Fibroblast of skin of right quadriceps (primary cell): Measurements from ENCODE around the gene ECPAS.
"Not testable (repeated sequence)": the region's sequence is repeated elsewhere in the genome, so short reads cannot be mapped to it uniquely, and the experiment has no call there.

Experiments used
- DNase-seq: peaks from one replicate; pipeline ENCODE4 v3.0.0-alpha.2; 2013

The ECPAS gene, protein sequence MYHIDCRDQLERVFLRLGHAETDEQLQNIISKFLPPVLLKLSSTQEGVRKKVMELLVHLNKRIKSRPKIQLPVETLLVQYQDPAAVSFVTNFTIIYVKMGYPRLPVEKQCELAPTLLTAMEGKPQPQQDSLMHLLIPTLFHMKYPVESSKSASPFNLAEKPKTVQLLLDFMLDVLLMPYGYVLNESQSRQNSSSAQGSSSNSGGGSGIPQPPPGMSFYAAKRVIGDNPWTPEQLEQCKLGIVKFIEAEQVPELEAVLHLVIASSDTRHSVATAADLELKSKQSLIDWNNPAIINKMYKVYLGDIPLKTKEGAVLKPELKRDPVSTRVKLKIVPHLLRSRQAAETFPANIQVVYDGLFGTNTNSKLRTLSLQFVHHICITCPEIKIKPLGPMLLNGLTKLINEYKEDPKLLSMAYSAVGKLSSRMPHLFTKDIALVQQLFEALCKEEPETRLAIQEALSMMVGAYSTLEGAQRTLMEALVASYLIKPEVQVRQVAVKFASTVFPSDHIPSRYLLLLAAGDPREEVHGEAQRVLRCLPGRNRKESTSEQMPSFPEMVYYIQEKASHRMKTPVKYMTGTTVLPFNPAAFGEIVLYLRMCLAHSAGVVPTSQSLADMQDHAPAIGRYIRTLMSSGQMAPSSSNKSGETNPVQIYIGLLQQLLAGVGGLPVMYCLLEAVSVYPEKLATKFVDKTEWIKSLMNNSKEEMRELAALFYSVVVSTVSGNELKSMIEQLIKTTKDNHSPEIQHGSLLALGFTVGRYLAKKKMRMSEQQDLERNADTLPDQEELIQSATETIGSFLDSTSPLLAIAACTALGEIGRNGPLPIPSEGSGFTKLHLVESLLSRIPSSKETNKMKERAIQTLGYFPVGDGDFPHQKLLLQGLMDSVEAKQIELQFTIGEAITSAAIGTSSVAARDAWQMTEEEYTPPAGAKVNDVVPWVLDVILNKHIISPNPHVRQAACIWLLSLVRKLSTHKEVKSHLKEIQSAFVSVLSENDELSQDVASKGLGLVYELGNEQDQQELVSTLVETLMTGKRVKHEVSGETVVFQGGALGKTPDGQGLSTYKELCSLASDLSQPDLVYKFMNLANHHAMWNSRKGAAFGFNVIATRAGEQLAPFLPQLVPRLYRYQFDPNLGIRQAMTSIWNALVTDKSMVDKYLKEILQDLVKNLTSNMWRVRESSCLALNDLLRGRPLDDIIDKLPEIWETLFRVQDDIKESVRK (N-terminal part only)

GRCh38 chr9:111483858-111484571 is at the start of gene ECPAS:
Gene ECPAS, minus strand, starts transcription at chr9:111484383. Its CDS starts 11,465 bp downstream, at chr9:111472918.
- DNase-seq, result peak; percentile 79

DNA sequence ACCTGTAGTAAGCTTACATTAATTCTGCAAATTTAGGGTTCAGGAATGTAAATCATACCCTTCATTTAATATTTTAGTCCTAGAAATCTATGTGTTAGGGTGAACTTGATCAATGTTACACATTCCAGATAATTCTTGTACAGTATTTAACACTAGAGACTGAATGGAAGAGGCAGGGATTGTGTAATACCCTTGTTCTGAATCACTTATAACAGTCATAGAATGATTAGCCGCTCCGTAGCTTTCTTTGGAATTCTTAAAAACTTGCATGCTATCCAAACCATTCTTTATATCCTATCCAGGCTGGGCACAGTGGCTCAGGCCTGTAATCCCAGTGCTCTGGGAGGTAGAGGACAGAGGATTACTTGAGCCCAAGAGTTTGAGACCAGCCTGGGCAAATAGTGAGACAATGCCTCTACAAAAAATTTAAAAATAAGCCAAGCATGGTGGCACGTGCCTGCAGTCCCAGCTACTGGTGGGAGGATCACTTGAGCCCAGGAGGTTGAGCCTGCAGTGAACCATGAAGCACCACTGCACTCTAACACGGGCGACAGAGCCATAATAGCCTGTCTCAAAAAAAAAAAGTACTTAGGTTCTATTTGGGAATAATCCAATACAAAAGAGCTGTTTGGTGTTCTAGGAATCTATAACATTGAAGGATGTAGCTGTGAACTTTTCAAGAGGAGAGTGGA is 49.1 kb upstream of the ECPAS start:
- no peak for DNase-seq

DNA sequence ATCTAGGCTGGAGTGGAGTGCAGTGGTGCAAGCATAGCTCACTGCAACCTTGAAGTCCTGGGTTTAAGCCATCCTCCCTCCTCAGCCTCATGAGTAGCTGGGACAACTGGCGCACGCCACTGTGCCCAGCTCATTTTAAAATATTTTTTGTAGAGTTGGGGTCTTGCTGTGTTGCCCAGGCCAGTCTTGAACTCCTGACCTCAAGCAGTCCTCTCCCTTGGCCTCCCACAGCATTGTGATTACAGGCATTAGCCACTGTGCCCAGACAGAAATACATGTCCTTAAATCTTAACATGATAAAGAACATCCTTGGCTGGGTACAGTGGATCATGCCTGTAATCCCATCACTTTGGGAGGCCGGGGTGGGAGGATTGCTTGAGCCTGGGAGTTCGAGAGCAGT is 47.5 kb upstream of the ECPAS start:
- no peak for DNase-seq

- DNase-seq, result no peak
Observed at GRCh38 chr9:111529787-111530186, 45.6 kb upstream of the ECPAS start.

GRCh38 chr9:111527347-111527746 is 43.2 kb upstream of the ECPAS start:
- no peak for DNase-seq

DNA sequence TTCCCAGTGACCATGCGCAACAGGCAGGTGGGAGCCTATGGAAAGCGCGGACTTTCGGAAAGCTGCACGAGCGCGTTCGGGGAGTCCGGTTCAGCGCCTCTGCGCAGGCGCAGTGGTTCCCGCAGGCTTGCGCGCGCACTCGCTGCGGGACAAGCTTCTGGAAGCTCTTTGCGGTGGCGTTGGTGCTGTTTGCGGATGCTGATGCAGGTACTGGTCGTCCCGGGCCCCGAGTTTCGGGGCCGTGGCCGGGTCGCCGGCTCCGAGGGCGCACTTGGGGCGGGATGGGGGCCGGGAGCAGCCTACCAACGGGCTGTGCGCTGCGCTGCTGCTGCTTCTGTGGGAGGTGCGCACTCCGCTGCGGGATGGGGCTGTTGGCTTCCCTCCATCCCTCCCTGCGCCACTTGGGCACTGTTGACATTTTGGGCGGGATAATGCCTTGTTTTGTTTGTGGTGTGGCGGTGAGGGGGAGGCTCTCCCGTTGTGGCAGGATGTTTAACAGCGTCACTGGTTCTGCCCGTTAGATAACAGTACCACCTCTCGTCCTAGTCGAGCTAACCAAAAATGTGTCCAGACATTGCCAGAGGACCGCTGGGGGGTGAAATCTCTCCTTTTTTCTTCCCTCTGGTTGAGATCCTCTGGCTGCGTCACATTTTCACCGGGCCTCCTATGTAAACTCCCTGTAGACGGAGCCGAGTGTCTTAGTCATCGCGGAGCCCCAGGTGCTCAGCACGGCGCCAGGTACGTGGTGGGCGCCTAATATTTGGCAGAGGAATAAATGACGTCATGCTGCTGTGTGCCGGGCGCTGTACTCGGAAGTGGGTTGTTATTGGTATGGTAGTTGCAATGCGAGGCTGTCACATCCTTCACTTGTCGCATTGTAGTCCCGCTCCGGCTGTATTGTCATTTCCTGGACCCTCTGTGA is 41.1 kb upstream of the ECPAS start, which contains the start of gene ZNF483:
TSS of gene ZNF483 (plus strand) at position 124 of the 922 bp plus-strand sequence. CDS start 2,217 bp downstream, outside the sequence.
- DNase-seq, result peak; percentile 67

DNA sequence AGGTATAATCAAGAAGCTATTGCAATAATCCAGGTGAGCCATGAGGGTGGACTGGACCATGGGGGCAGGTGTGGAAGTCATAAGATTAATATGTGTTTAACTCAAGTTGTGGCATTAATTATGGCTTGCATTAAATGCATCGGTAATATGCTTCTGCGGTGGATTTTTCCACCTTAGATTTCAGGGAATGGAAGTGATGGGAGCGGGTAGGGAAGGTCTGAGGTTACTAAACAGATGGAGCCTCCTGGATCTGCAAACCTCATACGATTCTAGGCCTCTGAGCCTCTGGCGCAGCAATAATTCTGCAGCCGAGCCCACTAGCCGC is 40.5 kb upstream of the ECPAS start:
- no peak for DNase-seq

- peak; percentile 8 for DNase-seq
Observed at GRCh38 chr9:111516061-111516465, 31.9 kb upstream of the ECPAS start.

DNA sequence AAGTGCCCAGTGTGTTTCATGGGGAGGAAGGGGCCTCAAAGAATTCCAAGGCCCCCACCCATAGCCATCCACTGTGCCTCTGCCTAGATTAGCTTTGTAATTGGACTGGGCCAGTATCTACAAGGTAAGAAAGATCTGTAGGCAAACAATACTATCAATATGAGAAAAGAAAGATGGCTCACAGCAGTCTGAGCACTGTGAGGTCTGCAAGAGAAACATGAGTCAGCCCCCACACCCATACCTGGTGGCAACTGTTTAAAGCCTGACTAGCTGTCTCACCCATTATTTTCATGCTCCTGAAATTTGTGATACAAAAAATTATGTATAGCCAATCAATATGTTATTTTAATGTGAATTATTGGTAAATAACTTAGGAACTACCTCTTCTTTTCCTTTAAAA is 30.8 kb upstream of the ECPAS start:
- no peak for DNase-seq

GRCh38 chr9:111511581-111511980 is 27.4 kb upstream of the ECPAS start:
- DNase-seq, result not testable (repeated sequence)

DNA sequence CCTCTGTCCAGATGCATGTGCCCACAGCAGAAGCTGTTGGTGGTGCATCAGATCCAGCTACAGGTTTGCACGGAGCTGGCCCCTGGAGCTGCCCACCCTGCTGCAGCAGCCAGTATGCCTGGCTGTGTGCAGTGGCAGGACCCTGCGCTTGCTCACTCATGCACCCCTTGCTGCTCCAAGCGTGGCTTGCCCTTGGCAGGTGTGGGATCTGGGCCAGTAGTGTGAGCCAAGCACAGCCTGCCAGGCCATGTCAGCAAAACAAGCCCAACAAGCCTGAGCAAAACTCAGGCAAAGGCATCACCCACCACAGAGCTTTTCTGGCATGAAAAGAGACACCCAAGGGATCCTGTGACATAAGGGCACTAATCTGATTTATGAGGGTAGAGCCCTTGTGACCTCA is 18.3 kb upstream of the ECPAS start:
- no peak for DNase-seq

DNA sequence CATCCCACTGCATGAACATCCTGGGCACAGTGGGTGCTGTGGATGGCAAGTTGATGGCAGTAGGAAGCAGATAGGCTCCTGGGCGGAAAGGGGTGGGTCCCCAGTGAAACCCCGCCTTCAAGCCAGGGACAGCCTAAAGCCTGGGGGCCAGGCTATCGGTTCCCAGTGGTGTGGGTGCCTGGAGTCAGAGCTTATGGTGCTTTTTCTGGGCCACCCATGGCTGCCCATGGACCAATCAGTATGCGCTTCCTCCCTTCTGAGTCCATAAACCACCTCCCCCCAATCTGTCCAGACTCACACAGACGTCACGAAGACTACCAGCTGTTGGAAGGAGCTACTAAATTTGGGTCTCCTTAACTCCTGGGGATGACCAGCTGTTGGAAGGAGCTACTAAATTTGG is 17.5 kb upstream of the ECPAS start:
- no peak for DNase-seq

DNA sequence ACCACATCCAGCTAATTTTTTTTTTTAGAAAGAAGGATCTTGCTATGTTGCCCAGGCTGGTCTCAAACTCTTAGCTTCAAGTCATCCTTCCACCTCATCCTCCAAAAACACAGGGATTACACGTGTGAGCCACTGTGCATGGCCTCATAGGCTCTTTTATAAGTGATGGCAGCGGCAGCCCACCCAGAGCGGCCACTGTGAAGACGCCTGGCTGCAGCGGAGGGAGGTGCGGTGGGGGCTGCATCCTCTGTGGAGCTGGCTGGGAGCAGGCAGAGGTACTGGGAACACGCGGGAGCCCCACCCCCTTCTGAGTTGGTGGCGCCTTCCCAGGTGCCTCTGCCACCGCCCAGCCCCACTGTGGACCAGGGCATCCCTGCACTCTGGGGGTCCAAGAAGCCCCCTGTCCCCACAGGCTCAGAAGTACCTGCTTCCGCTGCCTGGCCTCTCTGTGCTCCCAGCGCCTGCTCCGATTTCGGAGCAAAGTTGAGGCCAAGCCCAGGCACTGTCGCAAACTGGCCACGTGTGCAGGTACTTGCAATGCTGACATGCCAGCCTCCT is 16.9 kb upstream of the ECPAS start:
- DNase-seq, result no peak

DNA sequence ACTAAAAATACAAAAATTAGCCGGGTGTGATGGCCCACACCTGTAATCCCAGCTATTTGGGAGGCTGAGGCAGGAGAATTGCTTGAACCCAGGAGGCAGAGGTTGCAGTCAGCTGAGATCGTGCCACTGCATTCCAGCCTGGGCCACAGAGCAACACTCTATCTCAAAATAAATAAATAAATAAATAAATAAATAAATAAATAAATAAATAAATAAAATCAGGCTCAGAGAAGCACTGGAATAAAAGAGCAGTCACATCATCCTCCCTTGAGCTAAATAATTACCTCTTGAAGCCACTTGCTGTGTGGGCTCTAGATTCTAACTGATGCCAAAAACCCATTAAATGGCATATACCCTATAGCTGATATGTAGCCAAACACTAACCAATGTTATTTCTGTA is 13.0 kb upstream of the ECPAS start:
- DNase-seq, result not testable (repeated sequence)

- no peak for DNase-seq
Observed at GRCh38 chr9:111484572-111484894, 350 bp upstream of the ECPAS start.

- DNase-seq, result peak; percentile 57
Observed at GRCh38 chr9:111483439-111483857, 735 bp downstream of the ECPAS start.

GRCh38 chr9:111482694-111483438 is 1.3 kb downstream of the ECPAS start:
- peak; percentile 60 for DNase-seq

DNA sequence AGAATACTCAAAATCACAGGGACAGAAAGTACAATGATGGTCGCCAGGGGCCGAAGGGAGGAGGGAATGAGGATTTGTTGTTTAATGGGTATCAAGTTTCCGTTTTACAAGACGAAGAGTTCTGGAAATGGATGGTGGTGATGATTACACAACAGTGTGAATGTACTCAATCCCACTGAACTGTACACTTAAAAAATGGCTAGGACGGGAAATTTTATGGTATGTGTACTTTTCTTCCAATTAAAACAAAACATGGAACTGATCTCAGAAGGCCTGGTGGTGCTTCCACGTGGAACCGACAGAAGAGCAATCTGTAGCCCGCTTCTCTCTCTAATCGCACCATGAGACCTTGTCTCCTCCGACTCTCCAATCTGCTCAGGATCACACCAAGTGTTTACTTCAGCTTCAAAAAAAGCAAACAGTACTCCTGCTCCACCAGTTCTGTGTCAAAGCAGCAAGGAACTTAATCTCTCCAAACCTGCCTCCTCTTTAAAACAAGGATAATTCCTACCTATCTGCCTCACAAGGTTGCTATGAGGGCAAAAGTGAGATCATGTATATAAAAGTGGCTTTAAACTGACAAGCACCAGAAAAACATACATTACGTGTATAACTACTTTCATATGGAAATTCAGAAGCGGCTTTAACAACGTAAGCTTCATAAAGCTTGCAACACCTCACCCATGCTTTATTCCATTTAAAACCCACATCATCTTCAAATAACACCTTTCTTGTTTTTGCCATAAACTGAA is 2.1 kb downstream of the ECPAS start:
- DNase-seq, result peak; percentile 13

GRCh38 chr9:111477677-111478076 is 6.5 kb downstream of the ECPAS start:
- DNase-seq, result no peak
